ENCODE data around the gene MAK.
"Not testable (repeated sequence)": the region's sequence is repeated elsewhere in the genome, so short reads cannot be mapped to it uniquely, and the experiment has no call there.

Gene MAK

DNA sequence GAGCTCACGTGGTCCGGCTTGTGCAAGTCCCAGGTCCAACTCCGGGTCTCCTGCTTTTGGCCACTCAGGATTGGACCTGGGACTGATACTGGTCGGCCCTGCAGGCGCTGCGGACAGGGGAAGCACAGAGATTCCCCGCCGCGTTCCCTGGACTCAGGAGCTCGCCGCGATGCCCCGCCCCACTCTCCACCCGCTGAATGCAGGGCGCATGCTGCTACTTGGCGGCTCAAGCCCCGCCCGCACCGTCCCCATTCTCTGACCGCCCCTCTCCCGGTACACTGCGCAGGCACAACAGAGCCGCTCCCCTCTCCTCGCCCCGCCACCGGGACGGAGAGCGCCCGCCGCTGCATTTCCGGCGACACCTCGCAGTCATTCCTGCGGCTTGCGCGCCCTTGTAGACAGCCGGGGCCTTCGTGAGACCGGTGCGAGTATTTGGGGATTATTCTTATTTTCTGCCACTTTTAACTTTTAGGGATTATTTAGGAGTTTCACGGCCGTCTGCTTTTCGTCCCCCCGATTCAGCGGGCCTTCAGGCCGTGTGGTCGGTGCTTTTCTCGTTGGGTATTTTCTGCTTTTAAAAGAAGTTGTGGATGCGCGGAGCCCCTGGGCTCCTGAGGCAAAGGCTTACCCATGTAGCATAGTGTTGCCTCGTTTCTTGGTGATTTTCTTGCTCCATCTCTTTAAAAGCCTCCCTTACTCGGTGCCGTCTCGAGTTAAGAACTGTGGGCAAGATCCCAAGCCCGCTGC lies 115.3 kb downstream of the MAK start, which contains the start of gene TMEM14C:
TMEM14C (plus strand) TSS at position 251 of the 747 bp plus-strand sequence. CDS start 1,544 bp downstream, outside the sequence.
- DNase-seq = peak; percentile 96 to 98 (median 98)

DNA sequence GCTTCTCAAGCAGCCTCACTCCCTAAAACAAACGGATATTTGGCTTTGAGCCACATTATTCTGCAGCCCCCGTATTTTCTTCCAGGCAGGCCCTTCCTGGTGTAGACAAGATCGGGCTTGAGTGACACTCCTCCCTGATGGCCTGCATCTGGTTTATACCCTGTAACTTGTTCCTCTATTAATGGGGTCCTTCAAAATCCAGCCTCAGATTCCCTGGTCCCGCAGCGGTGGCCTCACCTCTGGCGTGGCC lies 115.8 kb downstream of the MAK start:
- DNase-seq = no peak

DNA sequence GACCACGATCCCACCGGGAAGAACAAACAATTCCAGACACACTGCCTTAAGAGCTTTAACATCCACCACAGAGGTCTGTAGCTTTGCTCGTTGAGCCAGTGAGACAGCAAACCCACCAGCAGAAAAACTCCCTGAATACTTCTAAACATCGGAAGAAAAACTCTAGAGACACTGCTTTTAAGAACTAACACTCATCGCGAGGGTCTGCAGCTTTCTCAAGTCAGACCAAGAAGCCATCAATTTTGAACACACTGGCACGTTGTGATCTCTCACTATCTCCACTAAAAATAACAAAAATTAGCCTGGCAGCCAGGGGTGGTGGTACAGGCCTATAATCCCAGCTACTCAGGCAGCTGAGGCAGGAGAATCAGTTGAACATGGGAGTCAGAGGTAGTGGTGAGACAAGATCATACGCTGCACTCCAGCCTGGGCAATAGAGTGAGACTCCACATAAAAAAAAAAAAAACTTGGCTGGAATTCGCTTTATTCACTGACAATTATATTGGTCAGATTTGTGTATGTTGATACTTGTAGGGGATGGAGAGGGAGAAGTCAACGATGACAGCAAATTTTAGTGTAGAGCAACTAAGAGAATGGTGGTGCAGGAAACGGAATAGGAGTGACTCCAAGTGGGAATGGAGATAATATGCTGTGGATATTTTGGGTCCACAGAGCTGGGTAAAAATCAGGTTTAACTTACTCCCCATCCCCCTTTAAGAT lies 116.3 kb downstream of the MAK start:
- no peak for DNase-seq

DNA sequence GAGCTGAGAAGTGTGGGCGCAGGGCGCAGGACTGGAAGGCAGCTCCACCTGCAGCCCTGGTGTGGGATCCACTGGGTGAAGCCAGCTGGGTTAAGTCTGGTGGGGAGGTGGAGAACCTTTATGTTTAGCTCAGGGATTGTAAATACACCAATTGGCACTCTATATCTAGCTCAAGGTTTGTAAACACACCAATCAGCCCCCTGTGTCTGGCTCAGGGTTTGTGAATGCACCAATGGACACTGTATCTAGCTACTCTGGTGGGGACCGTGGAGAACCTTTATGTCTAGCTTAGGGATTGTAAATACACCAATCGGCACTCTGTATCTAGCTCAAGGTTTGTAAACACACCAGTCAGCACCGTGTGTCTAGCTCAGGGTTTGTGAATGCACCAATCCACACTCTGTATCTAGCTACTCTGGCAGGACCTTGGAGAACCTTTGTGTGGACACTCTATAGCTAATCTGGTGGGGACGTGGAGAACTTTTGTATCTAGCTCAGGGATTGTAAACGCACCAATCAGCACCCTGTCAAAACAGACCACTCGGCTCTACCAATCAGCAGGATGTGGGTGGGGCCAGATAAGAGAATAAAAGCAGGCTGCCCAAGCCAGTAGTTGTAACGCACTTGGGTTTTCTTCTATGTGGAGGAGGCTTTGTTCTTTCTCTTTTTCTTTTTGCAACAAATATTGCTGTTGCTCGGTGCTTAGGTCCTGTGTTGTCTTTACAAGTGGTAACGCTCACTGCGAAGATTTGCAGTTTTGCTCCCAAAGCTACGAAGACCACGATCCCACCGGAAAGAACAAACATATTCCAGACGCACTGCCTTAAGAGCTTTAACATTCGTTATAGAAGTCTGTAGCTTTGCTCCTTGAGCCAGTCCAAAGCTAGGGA lies 117.1 kb downstream of the MAK start:
- DNase-seq = not testable (repeated sequence)

DNA sequence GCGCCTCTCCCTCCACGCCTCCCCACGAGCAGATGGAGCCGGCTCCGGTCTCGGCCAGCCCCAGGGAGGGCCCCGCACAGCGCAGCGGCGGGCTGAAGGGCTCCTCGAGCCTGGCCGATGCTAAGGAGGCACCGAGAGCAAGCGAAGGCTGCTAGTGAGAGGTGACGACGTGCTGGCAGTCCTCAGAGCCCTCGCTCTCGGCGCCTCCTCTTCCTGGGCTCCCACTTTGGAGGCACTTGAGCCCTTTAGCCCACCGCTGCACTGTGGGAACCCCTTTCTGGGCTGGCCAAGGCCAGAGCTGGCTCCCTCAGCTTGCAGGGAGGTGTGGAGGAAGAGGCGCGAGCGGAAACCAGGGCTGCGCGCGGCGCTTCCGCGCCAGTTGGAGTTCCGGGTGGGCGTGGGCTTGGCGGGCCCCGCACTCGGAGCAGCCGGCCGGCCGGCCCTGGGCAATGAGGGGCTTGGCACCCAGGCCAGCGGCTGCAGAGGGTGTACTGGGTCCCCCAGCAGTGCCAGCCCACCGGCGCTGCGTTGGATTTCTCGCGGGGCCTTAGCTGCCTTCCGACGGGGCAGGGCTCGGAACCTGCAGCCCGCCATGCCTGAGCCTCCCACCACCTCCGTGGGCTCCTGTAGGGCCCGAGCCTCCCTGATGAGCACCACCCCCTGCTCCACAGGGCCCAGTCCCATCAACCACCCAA lies 117.9 kb downstream of the MAK start:
- DNase-seq = peak; percentile 55 to 76 (median 64)

DNA sequence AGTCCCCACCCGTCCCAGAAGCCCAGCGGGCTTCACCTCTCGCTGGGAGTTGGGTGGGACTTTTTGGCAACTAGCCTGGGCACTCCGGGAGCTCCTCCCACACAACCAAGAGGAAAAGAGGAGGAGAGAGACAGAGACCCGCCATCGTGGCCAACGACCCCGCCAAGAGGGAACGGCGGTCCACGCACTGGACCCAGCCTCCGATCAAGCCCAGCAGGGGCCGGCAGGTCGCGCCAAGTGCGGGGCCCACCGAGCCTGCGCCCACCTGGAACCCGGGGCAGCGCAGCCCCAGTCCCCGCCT lies 118.4 kb downstream of the MAK start:
- no peak for DNase-seq

DNA sequence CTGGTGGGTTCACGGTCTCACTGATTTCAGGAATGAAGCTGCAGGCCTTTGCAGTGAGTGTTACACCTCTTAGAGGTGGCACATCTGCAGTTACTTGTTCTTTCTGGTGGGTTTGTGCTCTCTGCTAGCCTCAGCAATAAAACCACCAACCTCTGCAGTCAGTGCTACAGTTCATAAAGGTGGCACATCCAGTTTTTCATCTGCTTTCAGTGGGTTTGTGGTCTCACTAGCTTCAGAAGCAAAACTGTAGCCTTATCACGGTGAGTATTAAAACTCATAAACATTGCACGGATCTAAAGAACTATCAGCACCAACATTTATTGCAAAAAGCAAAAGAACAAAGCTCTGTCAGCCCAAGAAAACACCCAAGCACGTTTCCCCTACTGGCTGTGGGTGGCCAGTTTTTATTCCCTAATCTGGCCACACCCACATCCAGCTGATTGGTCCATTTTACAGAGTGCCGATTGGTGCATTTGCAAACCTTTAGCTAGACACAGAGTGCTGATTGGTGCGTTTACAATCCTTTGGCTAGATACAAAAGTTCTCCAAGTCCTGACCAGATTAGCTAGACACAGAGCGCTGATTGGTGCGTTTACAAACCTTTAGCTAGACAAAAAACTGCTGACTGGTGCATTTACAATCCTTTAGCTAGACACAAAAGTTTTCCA lies 118.9 kb downstream of the MAK start:
- peak; percentile 17 to 38 (median 37) for DNase-seq

DNA sequence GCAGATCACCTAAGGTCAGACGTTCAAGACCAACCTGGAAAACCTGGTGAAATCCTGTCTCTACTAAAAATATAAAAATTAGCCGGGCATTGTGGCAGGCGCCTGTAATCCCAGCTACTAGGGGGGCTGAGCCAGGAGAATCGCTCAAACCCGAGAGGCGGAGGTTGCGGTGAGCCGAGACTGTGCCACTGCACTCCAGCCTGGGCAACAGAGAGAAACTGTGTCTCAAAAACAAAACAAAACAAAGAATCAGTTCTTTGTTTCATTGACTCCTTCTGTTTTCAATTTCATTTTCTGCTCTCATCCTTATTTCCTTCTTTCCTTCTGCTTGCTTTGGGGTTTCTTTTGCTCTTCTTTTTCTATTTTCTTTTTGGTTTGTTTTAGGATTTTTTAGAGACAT lies 124.4 kb downstream of the MAK start:
- DNase-seq = no peak

Measured in suppressor macrophage (primary cell).